CD4-positive, alpha-beta T cell treated with Interleukin-4 for 1 hour (primary cell): ENCODE measurements around the gene RAB6A.
"Not testable (repeated sequence)": the region's sequence is repeated elsewhere in the genome, so short reads cannot be mapped to it uniquely, and the experiment has no call there.

Experiments
- DNase-seq, 2 donors: peaks; one replicate each; pipeline ENCODE4 v3.0.0-alpha.2; 2020 to 2022

Gene RAB6A

GRCh38 chr11:73716153-73717056, 44.5 kb downstream of the RAB6A start:
- peak in 1 of 2 donors; percentile 7 for DNase-seq

GRCh38 chr11:73715541-73715940, 45.3 kb downstream of the RAB6A start:
- no peak for DNase-seq

- no peak for DNase-seq
Observed at GRCh38 chr11:73710964-73711363, 49.9 kb downstream of the RAB6A start.

GRCh38 chr11:73705053-73705452, 55.8 kb downstream of the RAB6A start:
- DNase-seq = no peak

GRCh38 chr11:73693899-73694525, 66.9 kb downstream of the RAB6A start:
- DNase-seq = no peak

GRCh38 chr11:73680687-73681086, 80.2 kb downstream of the RAB6A start:
- DNase-seq = no peak

GRCh38 chr11:73676552-73676951, 84.3 kb downstream of the RAB6A start:
- DNase-seq = not testable (repeated sequence)

- no peak for DNase-seq
Observed at GRCh38 chr11:73671701-73672100, 89.2 kb downstream of the RAB6A start.

GRCh38 chr11:73670808-73671207, 90.1 kb downstream of the RAB6A start:
- no peak for DNase-seq

GRCh38 chr11:73667891-73668290, 93.0 kb downstream of the RAB6A start:
- DNase-seq = no peak

GRCh38 chr11:73664877-73665276, 96.0 kb downstream of the RAB6A start:
- DNase-seq = no peak

GRCh38 chr11:73663604-73664495, 97.0 kb downstream of the RAB6A start:
- no peak for DNase-seq

GRCh38 chr11:73662445-73663157, 98.3 kb downstream of the RAB6A start:
- no peak for DNase-seq

GRCh38 chr11:73661035-73661628, 99.7 kb downstream of the RAB6A start:
- peak; percentile 83 to 84 for DNase-seq

GRCh38 chr11:73660497-73661034, 100.3 kb downstream of the RAB6A start:
- DNase-seq = no peak

GRCh38 chr11:73659961-73660360, 100.9 kb downstream of the RAB6A start:
- DNase-seq = no peak

GRCh38 chr11:73656985-73657384, 103.9 kb downstream of the RAB6A start:
- DNase-seq = no peak

- DNase-seq = no peak
Observed at GRCh38 chr11:73655686-73656085, 105.2 kb downstream of the RAB6A start.

GRCh38 chr11:73654482-73655021, 106.3 kb downstream of the RAB6A start:
- DNase-seq = no peak

- DNase-seq = no peak
Observed at GRCh38 chr11:73653996-73654395, 106.9 kb downstream of the RAB6A start.

- DNase-seq = no peak
Observed at GRCh38 chr11:73652856-73653559, 107.9 kb downstream of the RAB6A start.
